SK-N-SH (cell line): ENCODE measurements around the gene CHST11. TPM values are rescaled to one million over a fixed set of nuclear protein-coding genes. Genes with fewer than 3 reads are reported as not detected.

Source experiments
- CTCF ChIA-PET: fragments of 300-600, 350-600 bp; formaldehyde crosslinking; extraction: SDS; loops from one replicate; lab custom pipeline; 2021; lab: Yijun Ruan, JAX
- POLR2A ChIA-PET: fragments of 350-600 bp; sonication (Branson Sonifier 250); formaldehyde crosslinking; extraction: SDS; loops from one replicate; lab custom pipeline; 2020; ENCODE audit warnings: antibody characterized with exemption, inconsistent platforms; lab: Yijun Ruan, JAX
- DNase-seq: peaks from one replicate; pipeline ENCODE4 v3.0.0; 2012
- H2AFZ ChIP-seq: fragments of 200-600 bp; sonication (generic); 2 replicates; pipeline ENCODE4 v1.8.1; 2016; ENCODE audit warnings: antibody characterized with exemption, mild to moderate bottlenecking, low read depth
- H3F3A ChIP-seq: fragments of 200-600 bp; sonication (generic); replicated peaks from 2 replicates; pipeline ENCODE3; 2016; ENCODE audit warnings: antibody characterized with exemption, mild to moderate bottlenecking; ENCODE audit not compliant: insufficient read depth
- H3K27ac ChIP-seq, 2 experiments: fragments of 200-500 bp in 1 of 2; fragments of 200-600 bp in 1 of 2; sonication (Bioruptor generic) in 1 of 2; sonication (generic), shearing (Covaris generic) in 1 of 2; 2 replicates each; pipeline versions ENCODE4 v1.5.1 to v1.6.1; 2014 to 2016; ENCODE audit warnings: low read depth in 2 of 2, inconsistent platforms in 1 of 2, low read length in 1 of 2, mild to moderate bottlenecking in 1 of 2, mixed read lengths in 1 of 2
- H3K27me3 ChIP-seq: fragments of 200-600 bp; sonication (generic), shearing (Covaris generic); 2 replicates; pipeline ENCODE4 v1.6.1; 2016; ENCODE audit warnings: mixed run types; ENCODE audit not compliant: insufficient read depth
- H3K36me3 ChIP-seq, 2 experiments: fragments of 200-500 bp in 1 of 2; fragments of 200-600 bp in 1 of 2; sonication (Bioruptor generic) in 1 of 2; sonication (generic) in 1 of 2; replicated peaks in 1 of 2; 2 replicates each; pipeline versions ENCODE3 to v1.5.1; 2014 to 2016; ENCODE audit warnings: low read length in 1 of 2, mild to moderate bottlenecking in 1 of 2; ENCODE audit not compliant: insufficient read depth in 2 of 2, control insufficient read depth in 1 of 2
- H3K4me1 ChIP-seq, 2 experiments: fragments of 200-500 bp in 1 of 2; fragments of 200-600 bp in 1 of 2; sonication (Bioruptor generic) in 1 of 2; sonication (generic), shearing (Covaris generic) in 1 of 2; 2 replicates each; pipeline versions ENCODE4 v1.5.1 to v1.6.1; 2014 to 2016; ENCODE audit warnings: low read depth in 1 of 2, low read length in 1 of 2, mixed run types in 1 of 2; ENCODE audit not compliant: insufficient read depth in 2 of 2, control insufficient read depth in 1 of 2
- H3K4me2 ChIP-seq: fragments of 200-600 bp; sonication (generic), shearing (Covaris generic); 2 replicates; pipeline ENCODE4 v1.6.1; 2017; ENCODE audit warnings: mixed run types
- H3K4me3 ChIP-seq, 2 experiments: fragments of 200-500 bp in 1 of 2; fragments of 200-600 bp in 1 of 2; sonication (Bioruptor generic) in 1 of 2; sonication (generic), shearing (Covaris generic) in 1 of 2; 2 replicates each; pipeline versions ENCODE4 v1.5.1 to v1.8.1; 2014 to 2016; ENCODE audit warnings: low read depth in 2 of 2, inconsistent platforms in 1 of 2, low read length in 1 of 2, mild to moderate bottlenecking in 1 of 2, mixed read lengths in 1 of 2, moderate library complexity in 1 of 2
- H3K79me2 ChIP-seq: fragments of 200-600 bp; sonication (generic); 2 replicates; pipeline ENCODE4 v1.8.1; 2017; ENCODE audit warnings: mild to moderate bottlenecking; ENCODE audit not compliant: insufficient read depth
- H3K9ac ChIP-seq: fragments of 200-600 bp; sonication (generic); 2 replicates; pipeline ENCODE4 v1.6.1; 2017; ENCODE audit warnings: mixed run types
- H3K9me2 ChIP-seq: fragments of 200-600 bp; sonication (generic); 2 replicates; pipeline ENCODE4 v1.6.1; 2017; ENCODE audit warnings: mixed run types
- H3K9me3 ChIP-seq: fragments of 200-600 bp; sonication (generic); 2 replicates; pipeline ENCODE4 v1.6.1; 2017; ENCODE audit warnings: mixed run types, mild to moderate bottlenecking, moderate library complexity
- H4K20me1 ChIP-seq: fragments of 200-600 bp; sonication (generic); 2 replicates; pipeline ENCODE4 v1.6.1; 2017; ENCODE audit warnings: mild to moderate bottlenecking, mixed run types; ENCODE audit not compliant: insufficient read depth
- CTCF ChIP-seq: fragments of 200-600 bp; sonication (generic); IDR thresholded peaks from 2 replicates; pipeline ENCODE4 v1.6.1; 2017; ENCODE audit warnings: antibody characterized with exemption, mild to moderate bottlenecking, moderate library complexity
- ELF1 ChIP-seq: IDR thresholded peaks from 2 replicates; pipeline ENCODE4 v1.4.0; 2012
- EP300 ChIP-seq, 2 experiments: IDR thresholded peaks; 2 replicates each; pipeline versions ENCODE4 v1.4.0 to v1.6.1; 2012; ENCODE audit warnings: borderline replicate concordance in 1 of 2, low read depth in 1 of 2, low read length in 1 of 2
- EZH2phosphoT487 ChIP-seq: fragments of 200-600 bp; sonication (generic); IDR thresholded peaks from 2 replicates; pipeline ENCODE4 v1.6.1; 2017; ENCODE audit warnings: low read depth, mixed run types, mild to moderate bottlenecking, antibody characterized with exemption, moderate library complexity, borderline replicate concordance
- FOXJ3 ChIP-seq: sonication (generic); formaldehyde crosslinking; IDR thresholded peaks from 2 replicates; pipeline ENCODE4 v1.5.1; 2020; ENCODE audit warnings: mild to moderate bottlenecking, missing genetic modification reagents
- FOXM1 ChIP-seq: IDR thresholded peaks from 2 replicates; pipeline ENCODE4 v1.4.0; 2012; ENCODE audit warnings: low read depth, mild to moderate bottlenecking
- GABPA ChIP-seq: IDR thresholded peaks from 2 replicates; pipeline ENCODE4 v1.4.0; 2012; ENCODE audit warnings: low read depth, mild to moderate bottlenecking
- MEF2A ChIP-seq: IDR thresholded peaks from 2 replicates; pipeline ENCODE4 v1.4.0; 2012; ENCODE audit warnings: low read depth, borderline replicate concordance
- NRF1 ChIP-seq: IDR thresholded peaks from 2 replicates; pipeline ENCODE4 v1.6.1; 2012; ENCODE audit warnings: low read depth, mild to moderate bottlenecking, low read length
- POLR2AphosphoS5 ChIP-seq: IDR thresholded peaks from 2 replicates; pipeline ENCODE4 v1.6.1; 2012; ENCODE audit warnings: low read depth, low read length
- RCOR1 ChIP-seq: fragments of 150-350 bp; IDR thresholded peaks from 2 replicates; pipeline ENCODE4 v1.6.1; 2017; ENCODE audit warnings: antibody characterized with exemption, low read length
- SIN3A ChIP-seq: IDR thresholded peaks from 2 replicates; pipeline ENCODE4 v1.6.1; 2012; ENCODE audit warnings: low read depth, mild to moderate bottlenecking, low read length, moderate library complexity, borderline replicate concordance
- SMC3 ChIP-seq: IDR thresholded peaks from 2 replicates; pipeline ENCODE4 v1.6.1; 2012; ENCODE audit warnings: low read depth, low read length, improper control_type of control experiment
- TCF12 ChIP-seq: IDR thresholded peaks from 2 replicates; pipeline ENCODE4 v1.4.0; 2012
- USF1 ChIP-seq: IDR thresholded peaks from 2 replicates; pipeline ENCODE4 v1.4.0; 2012; ENCODE audit warnings: low read depth, borderline replicate concordance
- USF2 ChIP-seq: fragments of 150-350 bp; IDR thresholded peaks from 2 replicates; pipeline ENCODE4 v1.6.1; 2017; ENCODE audit warnings: antibody characterized with exemption, low read length, low read depth, borderline replicate concordance
- ZBTB33 ChIP-seq: IDR thresholded peaks from 2 replicates; pipeline ENCODE4 v1.4.0; 2012; ENCODE audit warnings: low read depth, borderline replicate concordance
- WGBS: methylation state at CpG from one replicate; pipeline ENCODE4 v1.1.6; 2017; ENCODE audit warnings: low lambda C conversion rate; 5-methylcytosine and 5-hydroxymethylcytosine counted together
- polyA plus RNA-seq, 3 experiments: library from polyadenylated mRNA; depleted of rRNA; stranded (reverse); fragments of >200 nt; gene quantifications; 2 replicates each; pipeline ENCODE4 v1.2.3, GENCODE V29; 2012

CHST11 gene
- polyA plus RNA-seq, 1 of the 3 experiments (the other 2 are of a cell fraction), result 18.6 TPM

- TF ChIP-seq ZBTB33 (no peak), POLR2AphosphoS5 (no peak), USF2 (no peak), TCF12 (no peak)
Measured at GRCh38 chr12:104737791-104738301, 281.1 kb downstream of the CHST11 start (continued).

- POLR2A ChIA-PET, result no interaction called here
- 91% methylated on average over 8 of the region's 8 CpGs for WGBS
- Histone ChIP-seq H3K4me1 (peaks cover 0 to 56% of the 10 kb centered on the region in 2 experiments; a peak in 2 of 4 replicates), H3K27me3 (no peaks in the 10 kb centered on the region), H4K20me1 (no peaks in the 10 kb centered on the region), H3K27ac (no peak overlapping the region), H3K9me2 (no peaks in the 10 kb centered on the region)
- CTCF ChIA-PET, result interaction anchor here (0.7 to 1.7 kb wide), 3 partner anchors 28 to 357 kb away, joined by 3 to 5 read pairs (median 5); no protein-coding TSS in a partner anchor
- TF ChIP-seq EZH2phosphoT487, result no peak
- TF ChIP-seq NRF1, result no peak
- TF ChIP-seq SIN3A, result no peak
- TF ChIP-seq RCOR1, result no peak
- TF ChIP-seq FOXM1, result no peak
- no peak for TF ChIP-seq USF1
- TF ChIP-seq GABPA, result no peak
- no peak for TF ChIP-seq USF2
- TF ChIP-seq FOXJ3 (CRISPR knock-in tag), result no peak
- no peak for TF ChIP-seq ELF1
- no peak for TF ChIP-seq EP300 (IDR thresholded peaks at IDR 0.05; ENCODE audit: borderline replicate concordance in 1 of 2, low read depth in 1 of 2, low read length in 1 of 2)
- no peak for TF ChIP-seq SMC3
- TF ChIP-seq MEF2A, result no peak
- TF ChIP-seq CTCF, result no peak
- TF ChIP-seq, all 33 proteins: peak for 0
- Histone ChIP-seq H3K9me3 (no peaks in the 10 kb centered on the region), H3F3A (no peaks in the 10 kb centered on the region), H3K4me3 (no peak overlapping the region), H3K4me2 (no peak overlapping the region), H3K36me3 (no peaks in the 10 kb centered on the region), H2AFZ (no peak overlapping the region), H3K79me2 (no peaks in the 10 kb centered on the region), H3K9ac (no peak overlapping the region)
- DNase-seq, result no peak
Measured at GRCh38 chr12:104738331-104738730, 281.6 kb downstream of the CHST11 start.
